ENCODE data around the gene PARD3. TPM values are rescaled to one million over a fixed set of nuclear protein-coding genes. Genes with fewer than 3 reads are reported as not detected.
A peak's percentile ranks its signal among the peaks of the same experiment; 100 is the strongest.

PARD3 gene
- total RNA-seq, 4 donors from 2014 or later = 150 to 172 (median 165) TPM

DNA sequence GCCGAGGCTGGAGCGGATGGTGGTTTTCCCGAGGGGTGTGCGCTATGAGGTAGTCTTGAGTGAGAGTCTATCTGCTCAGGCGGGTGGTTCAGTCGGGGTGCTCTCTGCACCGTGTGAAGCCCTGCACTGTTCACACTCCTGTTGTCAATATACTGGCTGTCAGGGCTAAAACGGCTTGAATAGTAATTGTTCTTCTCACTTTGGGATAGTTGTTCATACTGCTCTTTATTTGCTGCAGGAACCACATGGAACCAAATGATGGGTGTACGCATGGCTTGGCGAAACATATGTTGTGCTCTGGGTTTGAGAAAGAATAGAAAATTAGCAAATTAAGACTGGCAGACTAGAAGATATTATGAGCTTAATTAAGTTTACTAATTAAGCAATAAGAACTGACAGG lies 432.5 kb downstream of the PARD3 start:
- TF ChIP-seq POLR2A (IDR thresholded peaks at IDR 0.05) = no peak
- TF ChIP-seq, protein P1, sequence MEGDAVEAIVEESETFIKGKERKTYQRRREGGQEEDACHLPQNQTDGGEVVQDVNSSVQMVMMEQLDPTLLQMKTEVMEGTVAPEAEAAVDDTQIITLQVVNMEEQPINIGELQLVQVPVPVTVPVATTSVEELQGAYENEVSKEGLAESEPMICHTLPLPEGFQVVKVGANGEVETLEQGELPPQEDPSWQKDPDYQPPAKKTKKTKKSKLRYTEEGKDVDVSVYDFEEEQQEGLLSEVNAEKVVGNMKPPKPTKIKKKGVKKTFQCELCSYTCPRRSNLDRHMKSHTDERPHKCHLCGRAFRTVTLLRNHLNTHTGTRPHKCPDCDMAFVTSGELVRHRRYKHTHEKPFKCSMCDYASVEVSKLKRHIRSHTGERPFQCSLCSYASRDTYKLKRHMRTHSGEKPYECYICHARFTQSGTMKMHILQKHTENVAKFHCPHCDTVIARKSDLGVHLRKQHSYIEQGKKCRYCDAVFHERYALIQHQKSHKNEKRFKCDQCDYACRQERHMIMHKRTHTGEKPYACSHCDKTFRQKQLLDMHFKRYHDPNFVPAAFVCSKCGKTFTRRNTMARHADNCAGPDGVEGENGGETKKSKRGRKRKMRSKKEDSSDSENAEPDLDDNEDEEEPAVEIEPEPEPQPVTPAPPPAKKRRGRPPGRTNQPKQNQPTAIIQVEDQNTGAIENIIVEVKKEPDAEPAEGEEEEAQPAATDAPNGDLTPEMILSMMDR (IDR thresholded peaks at IDR 0.05) = no peak
- 95 to 96% methylated on average over 10 of the region's 10 CpGs for WGBS, 2 donors
- H3K4me3 ChIP-seq (ENCODE audit: low read depth, poor library complexity, severe bottlenecking) = no peak overlapping the region
- intact Hi-C loops (cut with DNase I; ENCODE audit: low total_unique reads) = no loop called here
- DNase-seq (ENCODE audit: low spot score in 2 of 2) = no peak

DNA sequence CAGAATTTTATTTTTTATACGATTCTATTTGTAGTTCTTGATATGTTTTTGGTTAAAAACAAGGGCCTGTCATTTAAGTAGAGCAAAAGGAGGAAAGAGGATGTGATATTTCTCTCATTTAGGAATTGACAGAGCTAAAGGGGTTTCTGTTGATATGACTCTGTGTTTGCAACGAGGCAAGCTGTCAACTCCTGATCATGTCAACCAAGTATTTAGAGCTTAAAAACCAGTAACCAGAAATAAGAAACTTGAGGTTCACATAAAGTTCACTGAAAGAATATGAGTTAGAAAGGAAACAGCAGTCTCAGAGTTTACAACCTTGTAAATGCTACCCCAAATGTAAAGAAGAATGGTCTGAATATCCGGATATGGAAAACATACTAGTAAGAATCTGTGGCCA lies 434.2 kb downstream of the PARD3 start:
- intact Hi-C loops (cut with DNase I; ENCODE audit: low total_unique reads) = no loop called here
- TF ChIP-seq POLR2A (IDR thresholded peaks at IDR 0.05) = no peak
- TF ChIP-seq, protein P1 (IDR thresholded peaks at IDR 0.05) = no peak
- no peak for DNase-seq (ENCODE audit: low spot score in 2 of 2)
- H3K4me3 ChIP-seq (ENCODE audit: low read depth, poor library complexity, severe bottlenecking) = no peak overlapping the region
- WGBS, 2 donors = 85 to 88% methylated on average over 3 of the region's 3 CpGs

DNA sequence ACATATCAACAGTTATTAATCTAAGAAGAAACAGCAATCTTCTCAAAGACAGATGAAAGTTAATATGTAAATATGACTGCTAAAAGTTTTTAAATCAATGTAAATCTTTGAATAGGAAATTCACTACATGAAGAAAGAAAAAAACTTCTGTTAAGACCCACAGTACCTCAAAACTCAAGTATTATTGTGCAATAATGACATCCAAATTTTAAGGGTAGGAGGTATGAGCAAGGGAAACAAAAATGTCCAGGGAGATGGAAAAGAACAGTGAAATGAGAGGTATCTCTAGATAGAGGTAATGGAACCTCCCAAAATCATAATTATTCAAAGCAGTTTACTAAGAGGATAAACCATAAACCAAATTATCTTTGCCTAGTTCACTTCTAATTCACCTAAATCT lies 436.8 kb downstream of the PARD3 start:
- H3K4me3 ChIP-seq (ENCODE audit: low read depth, poor library complexity, severe bottlenecking) = no peak overlapping the region
- intact Hi-C loops (cut with DNase I; ENCODE audit: low total_unique reads) = no loop called here
- DNase-seq (ENCODE audit: low spot score in 2 of 2) = no peak
- no peak for TF ChIP-seq POLR2A (IDR thresholded peaks at IDR 0.05)
- TF ChIP-seq, protein P1 (IDR thresholded peaks at IDR 0.05) = no peak

DNA sequence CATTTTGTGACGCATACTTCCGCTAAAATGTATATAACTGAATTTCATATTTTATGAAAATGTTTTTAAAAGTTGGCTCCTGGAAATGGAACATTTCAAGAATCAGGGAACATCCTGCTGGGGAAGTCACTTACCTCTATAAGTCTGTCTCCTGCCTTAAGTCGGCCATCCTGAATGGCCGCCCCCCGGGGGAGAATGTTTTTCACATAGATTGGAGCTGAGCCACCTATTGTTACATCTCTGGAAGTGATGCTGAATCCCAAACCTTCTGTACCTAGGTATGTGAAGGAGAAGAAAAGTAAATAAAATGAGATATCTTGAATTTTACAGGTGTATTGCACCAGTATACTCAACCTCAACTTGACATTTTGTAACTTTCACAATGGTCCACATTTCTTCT lies 437.3 kb downstream of the PARD3 start:
- no peak for DNase-seq (ENCODE audit: low spot score in 2 of 2)
- intact Hi-C loops (cut with DNase I; ENCODE audit: low total_unique reads) = no loop called here
- WGBS, 2 donors = 92 to 96% methylated on average over 5 of the region's 5 CpGs
- no peak overlapping the region for H3K4me3 ChIP-seq (ENCODE audit: low read depth, poor library complexity, severe bottlenecking)
- TF ChIP-seq POLR2A (IDR thresholded peaks at IDR 0.05) = no peak

DNA sequence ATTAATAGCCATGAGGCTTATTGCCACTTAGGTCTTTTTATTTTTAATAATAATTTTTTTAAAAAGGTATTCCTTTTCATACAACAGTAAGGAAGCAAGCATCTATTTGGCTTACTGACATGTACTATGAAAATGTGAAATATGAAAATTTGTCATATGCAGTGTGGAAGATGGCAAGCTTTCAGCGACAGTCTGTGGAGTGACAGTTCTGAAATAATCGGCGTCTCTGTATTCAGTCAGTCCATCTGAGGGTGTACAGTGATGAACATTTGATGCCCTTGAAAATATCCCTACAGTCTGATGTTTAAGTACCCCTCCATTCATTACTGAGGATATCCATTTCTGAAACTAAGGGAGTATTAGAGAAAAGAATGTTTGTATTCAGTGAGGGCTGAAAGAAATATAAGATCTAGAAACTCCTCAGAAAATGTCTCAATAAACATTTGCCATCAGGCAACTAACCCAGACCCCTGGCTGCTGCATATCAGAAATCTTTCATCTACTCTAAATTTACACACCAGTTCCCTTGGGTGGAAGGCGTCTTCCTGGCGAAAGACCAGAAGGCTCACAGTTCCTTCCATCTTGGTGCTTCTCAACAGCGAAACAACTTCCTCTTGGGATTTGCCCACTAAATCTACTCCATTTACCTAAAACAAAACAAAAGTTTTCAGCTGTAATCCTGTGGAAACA lies 440.6 kb downstream of the PARD3 start:
- DNase-seq (ENCODE audit: low spot score in 2 of 2) = peak; percentile 24 to 72
- 79 to 85% methylated on average over 6 of the region's 6 CpGs for WGBS, 2 donors
- intact Hi-C loops (cut with DNase I; ENCODE audit: low total_unique reads) = no loop called here
- no peak for TF ChIP-seq POLR2A (IDR thresholded peaks at IDR 0.05)
- TF ChIP-seq, protein P1 (IDR thresholded peaks at IDR 0.05) = no peak
- no peak overlapping the region for H3K4me3 ChIP-seq (ENCODE audit: low read depth, poor library complexity, severe bottlenecking)

DNA sequence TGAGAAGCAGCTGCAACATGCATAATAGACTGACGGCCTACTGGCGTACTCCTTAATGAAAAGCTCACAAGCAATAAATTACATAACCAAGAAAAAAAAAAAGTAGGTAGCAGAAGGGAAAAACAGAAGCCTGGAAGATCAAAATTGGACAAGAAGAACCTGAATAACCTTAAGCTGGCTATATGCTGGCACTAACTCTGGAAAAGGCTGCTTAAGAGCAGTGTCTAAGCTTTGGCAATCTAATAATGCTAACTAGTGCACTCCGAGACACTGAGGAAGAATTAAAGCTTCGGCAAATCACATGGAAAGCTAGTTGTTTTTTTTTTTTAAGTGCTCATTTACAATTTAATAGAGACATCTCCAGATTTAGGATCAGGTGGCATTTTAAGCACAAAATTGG lies 441.9 kb downstream of the PARD3 start:
- 56 to 64% methylated on average over 4 of the region's 4 CpGs for WGBS, 2 donors

More for the DNA sequence above, 441.9 kb downstream of the PARD3 start:
- no peak for DNase-seq (ENCODE audit: low spot score in 2 of 2)
- TF ChIP-seq, protein P1 (IDR thresholded peaks at IDR 0.05) = no peak
- TF ChIP-seq POLR2A (IDR thresholded peaks at IDR 0.05) = no peak
- no peak overlapping the region for H3K4me3 ChIP-seq (ENCODE audit: low read depth, poor library complexity, severe bottlenecking)
- intact Hi-C loops (cut with DNase I; ENCODE audit: low total_unique reads) = no loop called here
